EH (cell line): ENCODE data around the gene DDX24.

Source experiments
- DNase-seq: peaks from one replicate; pipeline ENCODE4 v3.0.0-alpha.2; 2015; ENCODE audit warnings: low read depth

Gene DDX24

DNA sequence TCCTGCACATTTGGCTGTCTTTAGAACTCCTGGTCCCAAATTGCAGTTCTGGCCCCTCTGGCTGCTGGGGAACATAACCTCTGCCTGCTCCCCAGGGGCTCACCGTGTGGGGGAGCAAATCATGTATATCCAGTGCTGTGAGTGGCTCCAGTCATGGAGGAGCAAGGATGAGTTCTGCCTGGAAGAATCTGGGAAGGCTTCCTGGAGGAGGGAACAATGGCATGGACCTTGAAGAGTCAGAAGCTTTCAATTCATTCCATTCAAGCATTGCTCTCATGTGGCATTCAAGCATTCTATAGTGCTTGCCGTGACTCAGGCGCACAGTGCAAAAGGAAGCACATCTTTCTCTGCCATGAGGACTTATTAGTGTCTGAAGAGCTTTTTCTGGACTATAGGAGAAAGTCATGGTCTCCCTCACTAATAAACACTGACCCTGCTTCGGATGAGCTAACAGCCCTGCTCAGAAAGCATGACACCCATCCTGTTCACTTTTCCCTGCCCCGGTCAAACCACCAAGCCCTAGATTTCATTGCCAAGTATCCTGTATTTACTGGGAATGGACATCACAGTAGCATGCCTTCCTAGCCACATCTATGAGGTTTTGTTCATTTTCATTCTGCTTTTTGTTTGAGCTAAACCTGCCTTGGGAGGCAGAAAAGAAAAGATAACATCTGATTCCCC is 33.0 kb upstream of the DDX24 start:
- DNase-seq = peak; percentile 53

DNA sequence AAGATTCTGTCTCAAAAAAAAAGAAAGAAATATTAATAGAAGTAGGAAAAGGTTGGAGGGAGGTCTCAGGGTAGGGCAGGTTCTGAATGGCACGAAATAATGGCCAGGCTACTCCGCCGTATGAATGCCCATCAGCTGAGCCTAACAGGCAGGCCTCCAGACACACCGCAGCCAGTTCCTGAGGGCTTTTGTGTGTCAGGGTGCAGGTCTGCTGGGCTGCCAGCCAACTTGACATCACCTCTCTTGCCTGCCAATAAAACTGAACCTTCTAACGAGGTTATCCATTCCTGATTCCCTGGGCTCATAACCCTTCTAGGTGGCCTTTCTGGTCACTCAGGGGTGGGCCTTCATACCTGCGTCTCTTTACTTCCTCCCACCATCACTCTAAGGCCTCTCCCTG is 32.5 kb upstream of the DDX24 start:
- no peak for DNase-seq

DNA sequence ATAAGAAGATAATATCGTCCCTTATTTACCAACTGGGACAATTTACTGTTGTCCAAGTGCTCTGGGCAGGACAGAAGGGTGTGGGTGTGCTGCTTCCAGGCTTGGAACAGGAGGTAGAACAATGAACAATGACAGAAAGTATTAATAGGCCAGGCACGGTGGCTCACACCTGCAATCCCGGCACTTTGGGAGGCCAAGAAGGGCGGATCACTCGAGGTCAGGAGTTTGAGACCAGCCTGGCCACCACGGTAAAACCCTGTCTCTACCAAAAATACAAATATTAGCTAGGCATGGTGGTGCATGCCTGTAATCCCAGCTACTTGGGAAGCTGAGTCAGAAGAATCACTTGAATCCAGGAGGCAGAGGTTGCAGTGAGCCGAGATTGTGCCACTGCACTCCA is 32.1 kb upstream of the DDX24 start:
- DNase-seq = no peak

DNA sequence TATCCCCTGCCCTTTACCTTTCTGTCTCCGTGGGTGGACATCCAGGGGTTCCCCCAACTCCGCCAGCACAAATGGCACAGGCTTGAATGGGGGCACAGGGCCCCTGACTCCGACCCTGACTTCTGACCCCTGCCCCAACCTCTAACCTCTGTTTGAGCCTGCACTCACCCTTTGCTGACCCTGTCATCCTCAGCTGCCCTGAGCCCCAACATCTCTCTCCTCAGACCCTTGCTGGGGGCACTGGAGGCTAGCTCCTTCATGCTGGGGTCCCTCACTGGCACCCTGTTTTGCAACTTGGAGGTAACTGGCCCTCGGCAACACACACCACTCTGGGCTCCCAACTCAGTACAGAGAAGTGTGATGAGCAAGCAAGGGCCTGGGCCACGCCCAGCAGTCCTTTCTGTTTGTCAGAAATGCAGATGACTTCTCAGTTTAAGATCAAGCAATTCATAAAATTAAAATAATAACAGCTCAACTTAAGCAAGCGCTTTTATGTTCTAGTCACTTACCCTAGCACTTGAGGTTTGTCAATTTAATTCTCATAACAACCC is 31.6 kb upstream of the DDX24 start:
- no peak for DNase-seq

DNA sequence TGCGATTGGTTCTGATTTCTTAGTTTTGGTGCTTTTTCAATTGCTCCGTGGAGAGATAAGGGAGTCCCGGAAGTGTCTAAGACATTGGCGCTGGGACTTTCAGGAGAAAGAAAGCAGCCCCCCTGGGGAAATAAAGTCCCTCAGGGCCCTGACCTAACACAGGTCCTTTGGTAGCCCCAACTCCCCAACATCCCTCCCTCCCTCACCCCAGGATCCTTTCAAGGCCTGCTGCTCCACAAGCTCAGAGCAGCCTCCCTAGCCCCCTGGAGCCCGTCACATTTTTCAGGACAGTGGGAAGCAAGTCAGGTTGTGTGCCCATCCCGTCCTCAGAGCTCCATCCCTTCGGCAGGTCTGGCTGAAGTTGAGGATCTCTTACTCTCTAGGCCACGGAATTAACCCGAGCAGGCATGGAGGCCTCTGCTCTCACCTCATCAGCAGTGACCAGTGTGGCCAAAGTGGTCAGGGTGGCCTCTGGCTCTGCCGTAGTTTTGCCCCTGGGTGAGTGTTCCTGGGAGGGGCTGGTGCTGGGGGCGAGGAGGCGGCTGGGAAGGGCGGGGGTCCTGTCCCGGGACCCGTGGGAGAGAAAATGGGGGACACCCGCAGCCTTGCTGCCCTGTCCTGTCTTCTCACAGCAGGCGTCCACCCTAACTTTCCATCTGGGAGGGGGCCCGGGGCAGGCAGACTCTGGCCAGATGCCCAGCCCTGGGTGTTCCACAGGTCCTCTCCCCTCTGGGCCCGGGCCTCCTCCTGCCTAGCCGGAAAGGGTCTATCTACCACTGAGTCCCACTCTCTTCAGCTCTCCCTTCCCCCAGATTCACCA is 30.5 kb upstream of the DDX24 start:
- DNase-seq = no peak

DNA sequence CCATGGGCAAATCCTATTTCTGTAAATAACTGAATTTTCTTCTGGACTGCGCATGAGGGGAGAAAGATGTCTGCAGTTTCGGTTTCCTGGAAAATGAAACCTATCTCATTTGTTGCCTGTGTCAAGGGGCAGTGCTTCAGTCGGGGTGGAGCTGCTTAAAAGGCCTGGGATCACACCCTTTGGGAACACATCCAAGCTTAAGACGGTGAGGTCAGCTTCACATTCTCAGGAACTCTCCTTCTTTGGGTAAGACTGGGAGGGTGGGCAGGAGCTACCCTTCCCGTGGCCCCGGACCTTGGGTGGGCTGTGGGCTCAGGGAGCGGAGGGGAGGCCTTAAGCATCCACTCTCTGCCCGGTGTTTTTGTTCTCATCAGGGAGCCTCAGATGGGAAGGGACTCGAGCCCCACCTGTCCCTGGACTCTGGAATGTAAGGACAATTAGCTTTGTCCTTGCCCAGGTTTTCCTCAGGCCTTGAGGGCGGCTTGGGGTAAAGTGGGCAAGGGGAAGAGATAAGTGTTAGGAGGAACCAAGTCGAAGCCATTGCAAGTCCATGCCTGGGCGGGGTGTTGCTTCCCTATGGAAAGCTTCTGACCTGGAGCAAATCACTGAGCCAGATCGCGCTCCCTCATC is 29.7 kb upstream of the DDX24 start, which contains the start of gene IFI27:
Gene IFI27 (plus strand): TSS at position 185 of the 630 bp plus-strand sequence.
- peak; percentile 71 for DNase-seq

DNA sequence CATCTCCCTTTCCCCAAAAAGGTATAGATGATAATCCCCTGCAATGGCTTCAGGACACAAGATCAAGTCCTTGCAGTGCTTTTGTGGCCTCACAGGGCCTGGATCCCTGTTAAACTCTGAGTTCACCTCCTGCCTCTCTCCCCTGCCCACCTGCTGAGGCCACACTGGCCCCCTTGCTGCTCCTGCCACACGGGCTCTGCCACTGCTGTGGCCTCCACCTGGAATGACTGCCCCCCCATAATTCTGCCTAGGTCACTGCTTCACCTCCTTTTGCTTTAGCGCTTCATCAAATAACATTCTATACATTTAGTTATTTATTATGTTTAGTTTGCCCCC is 28.9 kb upstream of the DDX24 start:
- no peak for DNase-seq

DNA sequence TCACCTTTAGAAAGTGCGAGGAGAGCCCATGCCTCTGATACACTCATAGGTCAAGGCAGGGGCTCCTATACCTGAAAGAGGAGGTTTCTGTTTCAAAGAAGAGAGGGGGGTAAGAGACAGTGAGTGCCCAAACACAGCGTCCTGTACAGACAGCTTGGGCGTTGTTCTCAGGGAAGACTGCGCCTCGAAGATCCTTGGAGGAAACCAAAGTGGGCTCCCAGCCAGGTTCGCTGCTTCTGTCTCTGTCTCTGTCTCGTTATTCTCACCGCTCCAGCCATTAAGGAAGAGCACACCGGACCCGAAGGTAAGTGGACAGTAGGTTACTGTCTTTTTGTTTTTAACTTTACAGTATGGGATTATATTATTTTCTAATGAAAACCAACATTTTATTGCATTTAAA is 23.7 kb upstream of the DDX24 start:
- DNase-seq = no peak

DNA sequence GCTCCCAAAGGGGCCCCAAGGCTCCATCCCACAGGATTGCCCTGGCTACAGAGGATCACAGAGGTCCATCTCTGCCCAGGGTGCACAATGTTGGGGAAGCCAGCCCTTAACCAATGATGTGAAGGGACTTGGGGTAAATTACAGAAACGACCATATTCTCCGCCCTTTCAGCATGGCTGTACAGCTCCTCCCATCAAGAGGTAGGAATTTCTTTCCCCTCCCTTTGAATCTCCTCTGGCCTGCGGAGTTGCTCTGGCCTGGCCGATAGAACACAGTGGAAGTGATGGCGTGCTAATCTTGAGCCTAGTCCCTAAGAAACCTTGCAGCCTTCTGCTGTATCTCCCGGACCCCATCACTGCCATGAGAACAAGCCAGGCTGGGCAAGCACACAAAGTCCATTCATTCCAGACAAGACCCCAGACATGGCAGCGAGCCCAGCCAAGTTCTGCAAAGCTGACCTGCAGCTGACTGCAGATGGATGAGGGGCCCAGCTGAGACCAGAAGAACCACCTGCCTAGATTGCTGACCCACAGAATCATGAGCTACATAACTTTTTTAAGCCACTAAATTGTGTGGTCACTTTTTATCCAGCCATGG is 22.6 kb upstream of the DDX24 start:
- DNase-seq = no peak

DNA sequence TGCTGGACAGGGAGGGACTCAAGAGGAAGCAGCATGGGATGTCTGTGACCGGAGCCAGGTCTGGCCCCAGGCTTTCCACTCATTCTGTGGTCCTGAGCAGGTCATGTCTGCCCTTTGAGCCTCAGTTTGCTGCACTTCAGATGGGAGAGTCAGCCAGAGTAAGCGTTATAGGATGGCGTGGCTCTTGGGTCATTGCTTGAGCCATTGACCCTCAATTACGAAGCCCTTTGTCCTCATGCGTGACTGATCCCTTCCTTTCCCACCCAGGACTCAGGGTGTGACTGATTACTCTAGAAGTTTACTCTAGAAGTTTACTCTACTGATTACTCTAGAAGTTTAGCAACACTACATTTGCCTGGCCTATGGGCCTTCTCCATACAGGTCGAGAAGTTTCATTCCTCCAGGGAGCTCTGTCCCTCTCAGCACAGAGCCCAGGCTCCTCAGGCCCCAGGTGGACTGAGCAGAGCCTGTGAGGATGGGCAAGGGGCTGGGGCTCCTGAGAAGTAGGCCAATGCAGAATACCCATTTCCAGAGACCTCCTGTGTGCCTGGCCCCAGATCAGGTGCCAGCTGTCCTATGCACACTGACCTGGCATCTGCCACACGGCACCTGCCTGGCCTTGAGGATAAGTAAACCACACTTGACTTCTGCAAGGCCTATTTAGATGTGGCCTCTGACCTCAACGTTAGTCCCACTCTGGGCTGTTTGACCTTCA is 21.9 kb upstream of the DDX24 start:
- no peak for DNase-seq

DNA sequence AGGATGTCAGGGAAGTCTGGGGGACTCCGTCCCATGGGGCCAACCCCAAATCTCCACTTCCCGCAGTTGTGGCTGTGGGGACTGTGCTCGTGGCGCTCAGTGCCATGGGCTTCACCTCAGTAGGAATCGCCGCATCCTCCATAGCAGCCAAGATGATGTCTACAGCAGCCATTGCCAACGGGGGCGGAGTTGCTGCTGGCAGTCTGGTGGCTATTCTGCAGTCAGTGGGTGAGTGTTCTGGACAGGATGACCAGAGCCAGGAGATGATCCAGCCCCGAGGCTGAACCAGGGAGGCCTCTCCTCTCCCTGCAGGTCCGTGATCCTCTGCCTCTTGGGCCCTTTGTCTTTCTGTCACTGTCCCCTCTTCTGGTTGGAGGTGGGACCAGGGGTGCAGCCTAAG is 20.7 kb upstream of the DDX24 start:
- no peak for DNase-seq

DNA sequence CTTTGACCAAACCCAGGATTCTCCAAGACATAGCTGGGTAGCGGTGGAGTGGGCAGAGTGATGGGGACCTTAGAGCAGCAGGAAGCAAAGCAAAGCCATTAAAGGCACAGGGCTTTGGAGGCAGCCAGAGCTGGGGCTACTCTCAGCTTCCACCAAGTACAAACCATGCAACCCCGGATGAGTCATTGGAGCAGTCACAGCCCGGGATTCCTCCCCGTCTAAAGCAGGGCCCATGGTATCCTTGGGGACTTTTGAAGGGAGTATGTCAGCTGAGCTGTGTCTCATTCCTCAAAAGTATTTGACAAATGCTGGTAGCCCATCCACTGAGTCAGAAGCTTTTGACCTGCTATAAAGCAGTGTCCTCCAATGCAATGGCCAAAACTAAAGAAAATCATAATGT is 19.8 kb upstream of the DDX24 start:
- peak; percentile 96 for DNase-seq

DNA sequence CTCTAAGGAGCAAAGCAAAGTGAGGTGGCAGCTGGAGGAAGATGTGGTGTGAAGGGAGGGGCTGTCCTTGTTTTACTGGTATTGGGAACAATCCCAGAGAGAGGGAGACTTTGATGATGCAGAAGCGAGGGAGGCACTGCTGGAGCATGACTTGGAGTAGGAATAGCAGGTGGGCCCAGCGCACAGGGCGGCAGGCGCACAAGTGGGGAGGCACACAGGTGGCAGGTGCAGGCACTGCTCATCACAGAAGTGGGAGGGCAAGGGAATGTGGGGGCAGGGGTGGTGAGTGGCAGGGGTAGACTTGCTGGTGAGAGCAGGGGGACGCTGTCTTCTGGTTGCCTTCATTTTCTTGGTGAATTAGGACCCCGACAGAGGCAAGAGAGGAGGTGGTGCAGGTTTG is 18.0 kb upstream of the DDX24 start:
- DNase-seq = no peak

DNA sequence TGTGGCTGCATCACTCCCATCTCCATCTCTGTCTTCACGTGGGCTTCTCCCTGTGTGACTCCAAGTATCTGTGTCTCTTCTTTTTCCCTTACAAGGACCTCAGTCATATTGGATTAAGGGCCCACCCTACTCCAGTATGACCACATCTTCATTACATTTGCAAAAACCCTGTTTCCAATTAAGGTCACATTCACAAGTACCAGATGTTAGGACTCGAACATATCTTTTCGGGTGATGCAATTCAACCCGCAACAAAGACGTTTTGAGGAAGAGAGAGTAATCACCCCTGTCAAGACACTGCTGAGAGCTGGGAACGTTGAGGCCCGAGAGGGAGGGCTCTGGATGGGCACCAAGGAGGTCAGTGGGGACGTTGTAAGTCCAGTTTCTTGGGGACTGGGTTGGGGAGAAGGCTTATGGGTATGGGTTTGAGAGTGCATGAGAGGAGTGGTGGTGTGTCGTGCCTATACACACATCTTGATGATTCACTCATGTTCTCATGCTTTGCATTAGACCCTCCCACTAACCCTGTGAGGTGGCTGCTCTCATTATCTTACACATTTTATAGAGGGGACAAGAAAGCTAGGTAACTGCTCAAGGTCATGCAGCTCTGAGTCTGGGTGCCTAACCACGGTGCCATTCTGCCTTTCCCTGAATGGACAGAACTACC is 17.5 kb upstream of the DDX24 start:
- DNase-seq = peak; percentile 45

DNA sequence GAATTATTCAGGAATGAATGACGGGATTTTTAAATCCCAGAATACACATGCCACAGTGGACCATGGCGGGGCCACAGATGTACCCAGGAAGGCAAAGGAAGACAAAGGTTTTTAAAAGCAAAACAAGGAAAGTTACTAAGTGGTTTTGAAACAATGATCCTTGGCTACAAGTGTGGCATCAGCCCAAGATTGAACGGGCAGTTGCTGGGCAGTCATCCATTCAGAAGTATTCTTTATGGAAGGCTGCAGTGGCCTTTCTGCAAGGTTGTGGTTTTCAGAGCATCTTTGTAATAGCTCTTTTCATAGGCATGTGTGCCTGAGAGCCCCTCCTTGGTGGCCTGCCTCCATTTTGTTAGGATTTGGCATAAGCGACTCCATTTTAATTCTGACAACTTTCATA is 16.1 kb upstream of the DDX24 start:
- DNase-seq = no peak

DNA sequence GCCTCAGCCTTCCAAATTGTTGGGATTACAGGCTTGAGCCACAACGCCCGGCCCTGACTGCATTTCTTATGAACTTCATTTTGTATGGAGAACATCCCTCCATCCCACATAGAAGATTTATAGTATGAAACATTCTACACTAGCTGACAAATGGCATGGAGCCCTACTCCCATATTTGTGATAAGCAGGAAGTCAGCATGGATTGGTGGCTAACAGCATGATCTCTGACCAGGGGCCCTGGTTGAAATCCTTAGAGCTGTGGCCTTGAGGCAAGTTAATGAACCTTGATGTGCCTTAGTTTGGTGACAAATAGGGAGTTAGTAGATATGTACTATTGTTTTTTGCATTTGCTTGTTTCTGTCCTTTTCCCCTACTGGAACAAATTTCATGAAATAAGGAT is 12.4 kb upstream of the DDX24 start:
- DNase-seq = no peak

DNA sequence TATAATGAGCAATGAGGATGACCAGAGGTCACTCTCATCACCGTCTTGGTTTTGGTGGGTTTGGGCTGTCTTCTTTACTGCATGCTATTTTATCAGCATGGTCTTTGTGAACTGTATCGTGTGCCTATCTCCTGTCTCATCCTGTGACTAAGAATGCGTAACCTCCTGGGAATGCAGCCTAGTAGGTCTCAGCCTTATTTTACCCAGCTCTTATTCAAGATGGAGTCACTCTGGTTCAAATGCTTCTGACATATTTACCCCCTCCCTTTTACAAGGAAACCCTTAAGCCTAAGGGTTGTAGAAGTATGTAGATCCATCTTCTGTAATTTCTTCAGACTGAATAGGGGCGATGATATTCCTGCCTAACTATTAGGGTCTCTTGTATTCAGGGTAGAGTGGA is 8.5 kb upstream of the DDX24 start:
- DNase-seq = peak; percentile 71

DNA sequence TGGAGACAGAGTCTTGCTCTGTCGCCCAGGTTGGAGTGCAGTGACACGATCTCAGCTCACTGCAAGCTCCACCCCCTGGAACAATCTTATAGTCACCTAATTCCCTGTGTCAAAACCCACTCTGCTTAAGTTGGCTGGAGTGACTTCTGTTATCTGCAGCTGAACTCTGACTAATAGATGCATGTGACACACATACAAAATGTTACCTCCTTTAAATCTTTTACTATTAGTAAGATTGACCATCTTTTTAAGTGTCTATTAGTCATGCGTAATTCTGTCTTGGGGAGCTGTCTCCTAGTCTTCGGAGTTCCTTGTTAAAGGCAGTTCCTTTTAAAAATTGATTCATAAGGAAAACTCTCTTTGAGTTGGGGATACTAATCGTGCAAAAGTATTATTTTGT is 7.5 kb upstream of the DDX24 start:
- peak; percentile 75 for DNase-seq

DNA sequence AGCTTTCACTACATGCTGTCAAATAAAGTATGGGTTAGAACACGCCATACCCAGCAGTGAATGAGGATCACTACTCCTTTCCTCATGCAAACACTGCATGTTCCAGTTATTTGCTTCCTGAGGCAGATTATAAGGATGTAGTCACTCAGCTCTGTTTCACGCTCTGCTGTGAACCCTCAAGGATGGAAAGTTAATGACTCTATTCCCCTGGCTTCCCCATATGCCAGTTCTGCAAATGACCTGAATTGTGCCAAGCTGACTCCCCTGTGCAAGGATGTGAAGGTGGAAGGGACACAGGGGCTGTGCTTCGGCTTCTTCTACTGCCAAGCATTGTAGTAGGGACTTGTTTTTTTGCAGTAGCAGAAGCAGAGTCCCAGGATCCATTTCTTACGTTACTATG is 6.9 kb upstream of the DDX24 start:
- DNase-seq = no peak

DNA sequence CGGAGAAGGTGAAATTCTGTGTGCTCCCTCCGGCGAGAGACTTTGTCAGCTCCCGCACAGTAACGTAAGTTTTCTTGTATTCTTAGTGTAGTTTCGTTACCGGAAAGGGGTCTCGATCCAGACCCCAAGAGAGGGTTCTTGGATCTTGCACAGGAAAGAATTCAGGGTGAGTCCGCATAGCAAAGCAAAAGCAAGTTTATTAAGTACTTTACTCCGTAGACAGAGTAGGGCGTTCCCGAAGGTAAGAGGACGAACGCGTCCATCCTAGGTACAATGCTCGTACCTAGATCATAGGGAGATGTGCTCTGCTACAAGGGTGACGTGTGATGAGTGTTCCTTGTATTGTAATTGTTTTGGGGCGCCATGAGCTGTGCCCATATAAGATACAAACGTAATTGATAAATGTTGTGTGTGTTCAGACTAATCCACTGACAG is 401 bp upstream of the DDX24 start:
- no peak for DNase-seq

DNA sequence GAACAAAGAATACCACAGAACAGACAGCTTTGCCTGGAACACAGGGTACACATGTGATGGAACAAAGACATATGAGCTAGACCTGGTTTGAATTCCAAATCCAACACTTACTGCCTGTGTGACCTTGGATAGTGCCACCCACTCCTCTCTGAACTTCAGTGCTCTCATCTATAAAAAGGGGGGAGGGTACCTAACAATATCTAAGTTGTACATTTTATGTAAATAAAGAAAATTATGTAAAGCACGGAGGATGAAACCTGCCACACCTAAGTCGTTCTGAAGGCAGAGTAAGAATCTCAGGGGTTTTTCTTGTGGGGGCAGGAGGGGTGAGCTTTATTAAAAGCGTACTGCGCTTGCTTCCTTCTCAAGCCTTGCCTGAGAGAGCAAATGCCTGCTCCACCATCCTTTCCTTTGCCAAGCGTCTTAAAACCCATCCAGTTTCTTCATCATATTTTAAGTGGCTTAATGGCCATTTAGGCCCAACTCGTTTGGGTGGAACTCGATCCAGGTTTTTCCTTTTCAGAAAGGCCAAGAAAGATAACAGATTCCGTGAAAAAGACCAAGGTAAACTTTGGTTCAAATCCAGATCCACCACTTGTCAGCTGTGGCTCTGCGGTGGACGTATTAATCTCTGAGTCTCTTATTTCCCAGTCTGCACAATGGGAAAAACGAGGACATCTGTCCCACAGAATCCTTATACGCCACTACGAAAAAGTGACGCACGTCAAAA is 946 bp downstream of the DDX24 start:
- DNase-seq = peak; percentile 65
